Activated CD8-positive, alpha-beta T cell treated with anti-CD3 and anti-CD28 coated beads, Interleukin-2, amount 10 ng/mL, durations not matched to agents 7 days and 5 days (primary cell): ENCODE data around the gene MAD1L1. TPM values are rescaled to one million over a fixed set of nuclear protein-coding genes. Genes with fewer than 3 reads are reported as not detected.

Experiments used
- ATAC-seq: fragments of 150-1000 bp; cut with Tn5 transposase; one replicate; pipeline ENCODE4 v1.10.0; 2021; ENCODE audit warnings: moderate library complexity
- CTCF ChIA-PET: fragments of 350-600 bp; sonication (Branson Sonifier 250); formaldehyde crosslinking; loops from one replicate; lab custom pipeline; 2021; ENCODE audit warnings: antibody characterized with exemption; lab: Charles Lee
- POLR2A ChIA-PET: fragments of 350-600 bp; sonication (Branson Sonifier 250); formaldehyde crosslinking; loops from one replicate; lab custom pipeline; 2021; ENCODE audit warnings: antibody characterized with exemption; lab: Charles Lee
- DNase-seq: peaks from one replicate; pipeline ENCODE4 v3.0.0-alpha.2; 2020
- H3K27ac Mint-ChIP-seq: one replicate; pipeline ENCODE4 v1.8.0; 2021; ENCODE audit warnings: mild to moderate bottlenecking, mixed read lengths
- H3K27me3 Mint-ChIP-seq: one replicate; pipeline ENCODE4 v1.8.0; 2021; ENCODE audit warnings: low read depth, mixed read lengths
- H3K36me3 Mint-ChIP-seq: one replicate; pipeline ENCODE4 v1.8.0; 2021; ENCODE audit warnings: low read depth, mixed read lengths
- H3K4me1 Mint-ChIP-seq: one replicate; pipeline ENCODE4 v1.8.0; 2021; ENCODE audit warnings: low read depth, mixed read lengths
- H3K4me3 Mint-ChIP-seq: one replicate; pipeline ENCODE4 v1.8.0; 2021; ENCODE audit warnings: mild to moderate bottlenecking, mixed read lengths
- H3K9me3 Mint-ChIP-seq: one replicate; pipeline ENCODE4 v1.8.0; 2022; ENCODE audit warnings: mixed read lengths; ENCODE audit not compliant: insufficient read depth
- total RNA-seq, 2 experiments: library from RNA; stranded (reverse); gene quantifications; one replicate each; pipeline ENCODE4 v1.2.3, GENCODE V29; 2021

Gene MAD1L1
- total RNA-seq, 2 experiments from 2014 or later = 79.8 to 82.7 TPM

DNA sequence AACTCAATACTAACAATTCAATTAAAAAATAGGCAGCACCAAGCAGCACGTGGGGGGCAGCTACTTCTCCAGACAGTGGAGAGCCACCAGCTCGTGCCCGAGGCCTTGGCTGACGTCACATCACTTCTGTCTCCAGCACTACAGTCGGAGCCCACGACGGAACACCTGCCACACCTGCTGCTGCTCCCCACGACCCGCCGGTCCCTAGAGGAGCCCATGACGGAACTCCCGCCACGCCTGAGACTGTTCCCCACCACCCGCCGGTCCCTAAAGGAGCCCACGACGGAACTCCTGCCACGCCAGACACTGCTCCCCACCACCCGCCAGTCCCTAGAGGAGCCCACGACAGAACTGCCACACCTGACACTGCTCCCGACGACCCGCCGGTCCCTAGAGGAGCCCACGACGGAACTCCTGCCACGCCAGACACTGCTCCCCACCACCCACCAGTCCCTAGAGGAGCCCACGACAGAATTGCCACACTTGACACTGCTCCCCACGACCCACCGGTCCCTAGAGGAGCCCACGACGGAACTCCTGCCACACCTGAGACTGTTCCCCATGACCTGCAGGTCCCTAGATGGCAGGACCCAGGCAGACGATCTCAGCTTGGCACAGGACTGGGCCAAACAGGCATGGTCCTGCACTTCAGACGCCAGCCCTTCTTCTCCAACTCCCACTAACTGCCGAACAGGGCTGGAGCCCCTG, 304.7 kb downstream of the MAD1L1 start:
- Mint-ChIP-seq H3K36me3 (peaks cover 35% of the 10 kb centered on the region), H3K27ac (no peak overlapping the region), H3K4me1 (peaks cover 45% of the 10 kb centered on the region), H3K27me3 (peaks cover 20% of the 10 kb centered on the region), H3K9me3 (no peaks in the 10 kb centered on the region), H3K4me3 (no peak overlapping the region)
- ChIA-PET CTCF (no interaction called here), POLR2A (interaction anchor here (0.7 kb wide), 1 partner anchor 13 kb away, joined by 4 read pairs; no protein-coding TSS in a partner anchor)
- no peak for ATAC-seq
- DNase-seq = no peak

DNA sequence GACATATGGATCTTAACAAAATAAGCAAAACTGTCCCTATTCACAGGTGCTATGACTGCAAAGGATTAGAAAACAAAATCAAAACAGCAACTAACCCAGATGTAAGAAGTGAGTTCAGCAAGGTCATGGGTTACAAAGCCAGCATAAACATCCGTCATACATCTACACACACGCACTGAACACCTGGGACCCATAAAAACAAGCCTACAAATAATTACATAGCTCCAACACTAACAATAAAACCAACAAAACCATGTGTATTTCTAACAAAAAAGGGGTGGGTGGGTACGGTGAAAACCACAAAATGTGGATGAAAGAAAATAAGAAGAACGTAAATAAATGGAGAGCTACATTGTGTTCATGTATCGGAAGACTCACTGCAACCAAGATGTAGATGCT, 305.8 kb downstream of the MAD1L1 start:
- CTCF ChIA-PET = interaction anchor here (1.6 kb wide), 1 partner anchor 13 kb away, joined by 7 read pairs; no protein-coding TSS in a partner anchor
- peaks cover 57% of the 10 kb centered on the region for H3K4me1 Mint-ChIP-seq

DNA sequence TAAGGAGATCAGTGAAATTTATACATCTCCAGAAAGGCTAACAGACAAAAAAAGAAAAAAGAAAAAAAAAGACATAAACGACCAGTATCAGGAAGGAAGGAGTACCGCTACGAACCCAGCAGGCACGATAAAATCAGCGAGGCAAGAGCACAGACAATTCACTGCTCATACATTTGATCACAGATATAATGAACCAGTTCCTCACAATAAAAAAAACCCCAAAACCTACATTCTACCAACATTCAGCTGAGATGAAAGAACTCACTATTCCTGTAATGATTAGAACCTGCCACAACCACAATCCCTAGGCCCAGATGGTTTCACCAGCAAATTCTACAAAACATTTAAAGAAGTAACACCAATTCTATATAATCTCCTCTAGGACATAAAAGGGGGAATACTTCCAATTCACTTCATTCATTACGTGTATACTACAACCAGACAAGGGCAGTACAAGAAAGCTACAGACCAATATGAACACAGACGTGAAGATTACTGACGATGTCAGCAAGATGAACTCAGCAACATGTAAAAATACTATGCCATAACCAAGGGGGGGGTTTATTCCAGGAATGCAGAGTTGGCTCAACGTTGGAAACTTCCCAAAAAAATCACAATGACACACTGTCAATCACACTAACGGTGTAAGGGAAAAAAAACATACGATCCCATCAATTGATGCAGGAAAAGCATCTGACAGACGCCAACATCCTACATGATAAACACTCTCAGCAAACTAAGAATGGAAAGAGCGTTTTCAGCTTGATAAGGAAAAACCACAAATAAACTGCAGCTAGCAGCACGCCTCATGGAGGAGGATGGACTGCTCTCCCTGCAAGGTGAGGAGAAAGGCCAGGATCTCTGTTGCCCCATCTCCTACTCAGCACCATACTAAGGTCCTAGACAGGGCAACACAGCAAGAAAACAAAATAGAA, 306.5 kb downstream of the MAD1L1 start:
- peaks cover 61% of the 10 kb centered on the region for H3K4me1 Mint-ChIP-seq
- peak overlapping the region; percentile 47 for H3K27ac Mint-ChIP-seq
- H3K9me3 Mint-ChIP-seq = no peaks in the 10 kb centered on the region
- peak overlapping the region; percentile 53 for H3K4me3 Mint-ChIP-seq
- ChIA-PET CTCF (interaction anchor here (1.0 to 1.6 kb wide), 2 partner anchors 13 to 185 kb away, joined by 3 to 7 read pairs; no protein-coding TSS in a partner anchor), POLR2A (no interaction called here)
- H3K36me3 Mint-ChIP-seq = peaks cover 29% of the 10 kb centered on the region
- ATAC-seq = peak; percentile 77
- peaks cover 23% of the 10 kb centered on the region for H3K27me3 Mint-ChIP-seq
- peak; percentile 58 for DNase-seq

More for the DNA sequence above, 305.8 kb downstream of the MAD1L1 start:
- Mint-ChIP-seq H3K36me3 (peaks cover 33% of the 10 kb centered on the region), H3K27ac (no peak overlapping the region), H3K27me3 (peaks cover 23% of the 10 kb centered on the region), H3K9me3 (no peaks in the 10 kb centered on the region), H3K4me3 (no peak overlapping the region)
- POLR2A ChIA-PET = no interaction called here
- DNase-seq (no peak), ATAC-seq (no peak)

DNA sequence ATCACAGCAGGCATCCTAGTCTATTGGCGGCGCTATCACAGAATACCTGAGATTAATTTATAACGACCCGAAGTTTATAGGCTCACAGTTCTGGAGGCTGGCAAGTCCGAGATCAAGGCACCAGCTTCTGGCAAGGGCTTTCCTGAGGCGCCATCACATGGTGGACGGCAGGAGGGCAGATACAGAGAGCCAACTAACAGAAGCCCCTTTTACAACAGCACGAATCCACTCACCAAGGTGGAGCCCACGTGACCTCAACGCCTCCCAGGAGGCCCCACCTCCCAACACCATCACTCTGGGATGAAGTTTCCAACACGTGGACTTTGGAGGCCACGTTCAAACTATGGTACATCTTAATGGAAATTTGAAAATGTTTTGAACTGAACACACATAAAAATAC, 307.4 kb downstream of the MAD1L1 start:
- DNase-seq = peak; percentile 45

DNA sequence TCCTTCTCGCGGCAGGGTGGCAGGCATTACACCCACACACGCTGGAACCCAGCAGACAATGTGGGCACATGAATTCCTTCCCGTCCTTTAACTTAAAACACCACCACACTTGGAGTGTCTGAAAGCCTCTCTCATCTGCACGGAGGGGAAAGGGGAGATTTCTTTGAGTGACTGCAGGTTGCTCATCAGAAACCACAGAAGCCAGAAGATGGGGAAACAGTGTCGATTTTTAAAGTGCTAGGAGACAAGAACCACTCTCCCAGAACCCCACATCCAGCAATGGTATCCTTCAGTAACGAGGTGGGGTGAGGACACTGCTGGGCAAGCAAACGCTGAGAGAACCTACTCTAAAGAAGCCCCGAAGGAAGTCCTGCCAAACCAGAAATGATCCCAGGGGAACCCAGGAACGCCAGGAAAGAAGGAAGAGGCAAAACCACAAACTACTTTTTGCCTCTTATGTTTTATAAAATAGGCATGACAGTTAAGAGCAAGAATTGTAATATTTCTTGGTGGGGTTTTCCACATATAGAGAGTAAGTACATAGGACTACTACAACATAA, 308.4 kb downstream of the MAD1L1 start:
- no peak for ATAC-seq
- Mint-ChIP-seq H3K4me3 (no peak overlapping the region), H3K27me3 (peaks cover 29% of the 10 kb centered on the region), H3K27ac (no peak overlapping the region), H3K4me1 (peaks cover 79% of the 10 kb centered on the region), H3K9me3 (no peaks in the 10 kb centered on the region), H3K36me3 (peaks cover 39% of the 10 kb centered on the region)
- CTCF ChIA-PET = no interaction called here
- peak; percentile 38 for DNase-seq
- POLR2A ChIA-PET = interaction anchor here (0.9 kb wide), 1 partner anchor 16 kb away, joined by 3 read pairs; no protein-coding TSS in a partner anchor

More for the DNA sequence above, 307.4 kb downstream of the MAD1L1 start:
- Mint-ChIP-seq H3K27ac (peak overlapping the region; percentile 47), H3K9me3 (no peaks in the 10 kb centered on the region), H3K4me1 (peaks cover 69% of the 10 kb centered on the region), H3K27me3 (peaks cover 27% of the 10 kb centered on the region), H3K4me3 (peak overlapping the region; percentile 53), H3K36me3 (peaks cover 32% of the 10 kb centered on the region)
- ATAC-seq = no peak
- ChIA-PET POLR2A (no interaction called here), CTCF (no interaction called here)

DNA sequence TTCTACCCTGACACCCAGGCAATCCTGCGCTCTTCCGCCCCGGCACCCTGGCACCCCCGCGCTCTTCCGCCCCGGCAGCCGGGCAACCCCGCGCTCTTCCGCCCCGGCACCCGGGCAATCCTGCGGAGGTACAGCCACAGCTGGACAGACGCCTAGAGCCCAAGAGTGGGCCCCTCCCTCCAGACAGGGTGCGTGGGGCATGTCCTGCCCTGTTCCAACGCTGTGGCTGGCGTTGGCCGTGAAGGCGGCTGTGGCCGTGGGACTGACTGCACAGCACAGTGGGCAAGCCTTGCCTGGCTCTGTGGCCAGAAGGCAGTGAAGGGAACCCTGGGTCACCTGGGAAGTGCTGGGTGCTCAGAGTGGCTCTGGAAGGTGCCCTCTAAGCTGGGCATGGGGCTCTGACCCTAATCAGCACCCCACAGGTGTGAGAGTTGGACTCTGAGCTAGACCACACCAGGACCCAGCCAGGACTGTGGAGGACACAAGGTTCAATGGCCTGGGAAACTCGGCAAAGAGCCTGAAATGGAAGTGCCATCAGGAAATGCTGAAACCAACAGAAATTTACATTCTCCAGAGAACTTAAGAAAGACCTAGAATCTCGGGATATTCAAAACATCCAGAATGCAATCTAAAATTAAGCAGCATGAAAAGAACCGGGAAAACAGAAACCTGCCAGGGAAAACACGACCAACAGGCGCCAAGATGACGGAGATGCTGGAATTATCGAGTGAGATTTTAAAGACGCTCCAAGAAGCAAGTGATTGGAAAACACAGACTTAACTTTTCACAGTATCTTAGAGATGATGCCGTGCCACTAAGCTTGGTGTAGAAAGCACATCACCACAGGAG, 309.1 kb downstream of the MAD1L1 start:
- no peak overlapping the region for H3K4me3 Mint-ChIP-seq
- peaks cover 29% of the 10 kb centered on the region for H3K27me3 Mint-ChIP-seq
- ATAC-seq (no peak), DNase-seq (no peak)
- CTCF ChIA-PET = interaction anchor here (1.0 kb wide), 1 partner anchor 63 kb away, joined by 3 read pairs; no protein-coding TSS in a partner anchor
- no peaks in the 10 kb centered on the region for H3K9me3 Mint-ChIP-seq
- no peak overlapping the region for H3K27ac Mint-ChIP-seq
- peaks cover 40% of the 10 kb centered on the region for H3K36me3 Mint-ChIP-seq
- POLR2A ChIA-PET = interaction anchor here (0.9 kb wide), 1 partner anchor 16 kb away, joined by 3 read pairs; no protein-coding TSS in a partner anchor
- H3K4me1 Mint-ChIP-seq = peaks cover 85% of the 10 kb centered on the region

DNA sequence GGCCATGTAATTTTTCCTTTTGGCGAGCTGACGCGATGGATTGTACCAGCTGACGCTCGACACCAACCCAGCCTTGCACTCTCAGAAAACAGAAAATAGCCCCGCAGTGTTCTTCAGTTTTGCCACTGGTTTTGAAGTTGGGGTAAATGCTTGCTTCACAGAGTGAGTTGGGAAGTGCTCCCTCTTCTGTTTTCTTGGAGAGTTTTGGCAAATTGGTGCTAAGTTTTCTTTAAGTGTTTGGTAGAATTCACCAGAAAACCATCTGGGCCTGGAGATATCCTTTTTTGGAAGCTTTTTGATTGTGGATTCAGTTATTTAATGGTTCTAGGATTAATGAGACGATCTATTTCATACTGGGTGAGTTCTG, 309.9 kb downstream of the MAD1L1 start:
- no peak overlapping the region for H3K4me3 Mint-ChIP-seq
- H3K4me1 Mint-ChIP-seq = peaks cover 85% of the 10 kb centered on the region
- H3K36me3 Mint-ChIP-seq = peaks cover 35% of the 10 kb centered on the region
- no peak for ATAC-seq
- no peak for DNase-seq
- peaks cover 26% of the 10 kb centered on the region for H3K27me3 Mint-ChIP-seq
- H3K9me3 Mint-ChIP-seq = no peaks in the 10 kb centered on the region
- CTCF ChIA-PET = interaction anchor here (1.0 kb wide), 1 partner anchor 64 kb away, joined by 3 read pairs; no protein-coding TSS in a partner anchor
- POLR2A ChIA-PET = interaction anchor here (1.4 kb wide), 1 partner anchor 17 kb away, joined by 4 read pairs; no protein-coding TSS in a partner anchor
- no peak overlapping the region for H3K27ac Mint-ChIP-seq

DNA sequence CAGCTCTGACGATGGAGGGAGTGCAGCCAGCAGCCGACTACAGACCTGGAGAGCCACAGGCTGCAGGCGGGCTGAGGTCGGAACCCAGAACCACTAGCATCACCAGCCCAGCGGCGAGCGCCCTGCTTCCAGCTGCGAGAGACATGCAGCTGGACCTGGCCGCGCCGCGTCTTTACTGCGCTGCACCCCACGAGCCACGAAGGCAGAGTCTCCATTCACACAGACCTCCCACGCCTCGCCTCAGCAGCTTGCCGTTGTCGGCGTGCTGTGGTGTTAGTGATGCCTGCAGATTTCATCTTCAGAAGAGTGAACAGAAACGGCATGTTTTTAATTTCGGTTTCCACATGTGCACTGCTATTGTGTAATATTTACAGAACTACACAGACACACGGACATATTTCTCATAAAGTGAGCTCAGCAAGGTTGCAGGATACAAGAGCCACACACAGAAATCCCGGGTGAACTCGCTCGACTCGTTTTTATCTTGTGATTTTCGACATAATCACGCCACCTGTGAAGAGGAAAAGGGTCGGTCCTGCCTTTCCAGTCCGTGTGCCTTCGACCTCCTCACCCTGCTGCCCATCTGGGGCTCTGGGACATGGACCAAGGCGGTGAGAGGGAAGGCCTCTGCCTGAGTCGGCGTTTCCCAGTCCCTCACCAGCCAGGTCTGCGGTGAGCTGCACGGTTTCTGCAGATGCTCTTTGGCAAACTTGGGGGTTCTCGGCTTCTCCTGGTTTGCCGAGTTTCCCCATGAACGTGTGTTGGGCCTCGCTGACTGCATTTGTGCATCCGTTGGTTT, 310.5 kb downstream of the MAD1L1 start:
- H3K36me3 Mint-ChIP-seq = peaks cover 32% of the 10 kb centered on the region
- no peaks in the 10 kb centered on the region for H3K9me3 Mint-ChIP-seq
- peaks cover 23% of the 10 kb centered on the region for H3K27me3 Mint-ChIP-seq
- CTCF ChIA-PET = interaction anchor here (0.9 to 1.0 kb wide), 3 partner anchors 64 to 425 kb away, joined by 3 to 4 read pairs (median 4); no protein-coding TSS in a partner anchor
- peak; percentile 31 for ATAC-seq
- H3K4me1 Mint-ChIP-seq = peaks cover 86% of the 10 kb centered on the region
- H3K27ac Mint-ChIP-seq = peak overlapping the region; percentile 5
- POLR2A ChIA-PET = interaction anchor here (1.4 kb wide), 1 partner anchor 17 kb away, joined by 4 read pairs; no protein-coding TSS in a partner anchor
- peak; percentile 57 for DNase-seq
- peak overlapping the region; percentile 63 for H3K4me3 Mint-ChIP-seq

DNA sequence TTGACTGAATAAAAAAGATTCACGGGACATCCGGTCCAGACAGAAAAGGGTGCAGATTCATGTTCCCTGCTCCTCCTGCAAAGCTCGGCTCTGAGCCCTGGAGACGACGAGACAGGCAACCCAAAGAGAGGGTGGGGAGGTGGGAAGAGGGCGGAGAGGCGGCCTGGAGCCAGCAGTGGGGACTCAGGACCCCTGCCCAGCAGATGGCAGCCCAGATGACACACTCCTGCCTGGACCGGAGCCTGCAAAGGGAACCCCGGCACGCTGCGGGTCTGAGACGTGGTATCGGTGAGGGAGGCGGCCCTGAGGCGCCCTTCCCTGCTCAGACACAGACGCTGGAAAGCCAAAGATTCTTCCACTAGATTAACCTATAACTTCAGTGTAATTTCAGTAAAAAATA, 311.9 kb downstream of the MAD1L1 start:
- POLR2A ChIA-PET = no interaction called here
- H3K4me3 Mint-ChIP-seq = no peak overlapping the region
- ATAC-seq (no peak), DNase-seq (no peak)
- H3K27me3 Mint-ChIP-seq = peaks cover 15% of the 10 kb centered on the region
- H3K4me1 Mint-ChIP-seq = peaks cover 72% of the 10 kb centered on the region
- CTCF ChIA-PET = no interaction called here
- peaks cover 31% of the 10 kb centered on the region for H3K36me3 Mint-ChIP-seq
- no peaks in the 10 kb centered on the region for H3K9me3 Mint-ChIP-seq
- H3K27ac Mint-ChIP-seq = peak overlapping the region; percentile 82

DNA sequence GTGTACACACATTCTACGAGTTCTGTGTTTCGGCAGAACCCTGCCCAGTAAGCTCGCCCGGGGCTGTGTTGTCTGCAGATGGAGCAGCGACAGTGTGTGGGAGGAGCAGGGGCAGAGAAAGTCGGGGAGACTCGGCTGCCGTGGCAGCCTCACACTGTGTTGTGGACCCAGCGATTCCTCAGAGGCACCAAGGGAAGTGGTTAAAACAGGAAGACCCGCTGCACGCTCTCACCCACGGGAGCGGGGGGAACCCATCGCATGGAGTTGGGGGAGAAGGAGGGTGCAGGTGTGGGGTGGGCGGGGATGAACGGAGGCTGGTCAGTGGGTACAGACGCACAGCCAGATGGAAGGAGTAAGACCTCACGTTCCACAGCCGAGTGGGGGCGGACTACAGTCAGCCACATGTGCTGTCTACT, 312.5 kb downstream of the MAD1L1 start:
- H3K4me3 Mint-ChIP-seq = peak overlapping the region; percentile 73
- H3K36me3 Mint-ChIP-seq = peaks cover 31% of the 10 kb centered on the region
- ChIA-PET POLR2A (no interaction called here), CTCF (no interaction called here)
- H3K27ac Mint-ChIP-seq = peak overlapping the region; percentile 82
- peaks cover 15% of the 10 kb centered on the region for H3K27me3 Mint-ChIP-seq
- peaks cover 66% of the 10 kb centered on the region for H3K4me1 Mint-ChIP-seq
- ATAC-seq (peak; percentile 84), DNase-seq (peak; percentile 72)
- H3K9me3 Mint-ChIP-seq = no peaks in the 10 kb centered on the region
